PFSK-1 (cell line): ENCODE data around the gene TSFM. TPM values are rescaled to one million over a fixed set of nuclear protein-coding genes. Genes with fewer than 3 reads are reported as not detected.

Source experiments
- FOXP2 ChIP-seq: optimal IDR thresholded peaks from 2 replicates; pipeline ENCODE3; 2011; ENCODE audit warnings: borderline replicate concordance, control low read depth, inconsistent platforms; ENCODE audit not compliant: insufficient read depth; ENCODE audit errors: extremely low read length, extremely low read depth
- POLR2AphosphoS5 ChIP-seq: IDR thresholded peaks from 2 replicates; pipeline ENCODE4 v1.6.1; 2012; ENCODE audit warnings: low read depth, mild to moderate bottlenecking, control low read depth, low read length, moderate library complexity
- SIN3A ChIP-seq: IDR thresholded peaks from 2 replicates; pipeline ENCODE4 v1.6.1; 2012; ENCODE audit warnings: mild to moderate bottlenecking, low read length, moderate library complexity, borderline replicate concordance; ENCODE audit not compliant: insufficient read depth
- TAF1 ChIP-seq: IDR thresholded peaks from 2 replicates; pipeline ENCODE4 v1.6.1; 2012; ENCODE audit warnings: low read length, control low read depth, borderline replicate concordance; ENCODE audit not compliant: insufficient read depth
- polyA plus RNA-seq: library from polyadenylated mRNA; unstranded; fragments of >200 nt; gene quantifications from one replicate; pipeline ENCODE4 v1.2.1, GENCODE V29; 2012; ENCODE audit warnings: low read depth, missing spikeins; ENCODE audit not compliant: insufficient read length
- TF ChIP-seq, protein P1 (sequence below), 2 experiments: IDR thresholded peaks; 2 replicates each; pipeline versions ENCODE4 v1.6.1 to v1.8.0; 2011 to 2012; ENCODE audit warnings: low read depth in 2 of 2, low read length in 2 of 2, control low read depth in 1 of 2, inconsistent platforms in 1 of 2, mild to moderate bottlenecking in 1 of 2, moderate library complexity in 1 of 2; ENCODE audit not compliant: insufficient read depth in 1 of 2

Gene TSFM
- 29.2 TPM for polyA plus RNA-seq

DNA sequence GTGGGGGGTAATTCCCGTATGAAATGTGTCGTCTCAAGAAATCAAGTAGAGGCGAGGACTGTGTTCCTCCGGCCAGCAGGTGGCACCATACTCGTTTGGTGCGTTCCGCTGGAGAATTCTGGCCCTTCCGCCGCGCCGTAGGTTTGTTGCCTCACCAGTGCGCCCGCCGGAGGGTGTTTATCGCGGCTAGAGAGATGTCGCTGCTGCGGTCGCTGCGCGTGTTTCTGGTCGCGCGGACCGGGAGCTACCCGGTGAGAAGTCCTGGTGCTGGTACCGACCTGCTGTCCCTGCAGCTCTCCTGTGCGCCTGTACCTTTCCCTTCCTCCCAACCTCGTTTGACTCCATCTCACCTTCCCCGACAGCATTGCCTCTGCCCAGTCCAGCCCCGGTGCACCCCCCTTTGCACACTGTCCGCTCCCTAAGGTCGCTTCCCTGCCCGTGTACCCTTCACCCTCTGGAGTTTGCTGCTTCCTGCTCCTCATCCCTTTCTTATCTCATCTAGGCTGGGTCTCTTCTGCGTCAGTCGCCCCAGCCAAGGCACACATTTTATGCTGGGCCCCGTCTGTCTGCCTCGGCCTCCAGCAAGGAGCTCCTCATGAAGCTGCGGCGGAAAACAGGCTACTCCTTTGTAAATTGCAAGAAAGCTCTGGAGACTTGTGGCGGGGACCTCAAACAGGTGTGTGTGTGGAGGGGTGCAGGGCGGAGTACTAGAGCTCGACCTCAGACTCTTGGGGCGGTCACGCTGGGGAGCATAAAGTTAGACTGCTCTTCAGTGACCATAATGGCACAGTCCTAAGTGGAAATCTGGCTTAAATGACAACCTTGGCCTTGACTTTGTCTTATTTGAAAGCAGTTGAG lies at the start of gene TSFM:
Gene TSFM (plus strand): TSS at position 180 of the 858 bp plus-strand sequence. CDS start 15 bp downstream, at position 195.
- TF ChIP-seq SIN3A (peak; percentile 66; the same call in 1 of the 2 replicates), FOXP2 (peak; percentile 98), TAF1 (peak; percentile 93), POLR2AphosphoS5 (peak; percentile 96)
- TF ChIP-seq, protein P1, sequence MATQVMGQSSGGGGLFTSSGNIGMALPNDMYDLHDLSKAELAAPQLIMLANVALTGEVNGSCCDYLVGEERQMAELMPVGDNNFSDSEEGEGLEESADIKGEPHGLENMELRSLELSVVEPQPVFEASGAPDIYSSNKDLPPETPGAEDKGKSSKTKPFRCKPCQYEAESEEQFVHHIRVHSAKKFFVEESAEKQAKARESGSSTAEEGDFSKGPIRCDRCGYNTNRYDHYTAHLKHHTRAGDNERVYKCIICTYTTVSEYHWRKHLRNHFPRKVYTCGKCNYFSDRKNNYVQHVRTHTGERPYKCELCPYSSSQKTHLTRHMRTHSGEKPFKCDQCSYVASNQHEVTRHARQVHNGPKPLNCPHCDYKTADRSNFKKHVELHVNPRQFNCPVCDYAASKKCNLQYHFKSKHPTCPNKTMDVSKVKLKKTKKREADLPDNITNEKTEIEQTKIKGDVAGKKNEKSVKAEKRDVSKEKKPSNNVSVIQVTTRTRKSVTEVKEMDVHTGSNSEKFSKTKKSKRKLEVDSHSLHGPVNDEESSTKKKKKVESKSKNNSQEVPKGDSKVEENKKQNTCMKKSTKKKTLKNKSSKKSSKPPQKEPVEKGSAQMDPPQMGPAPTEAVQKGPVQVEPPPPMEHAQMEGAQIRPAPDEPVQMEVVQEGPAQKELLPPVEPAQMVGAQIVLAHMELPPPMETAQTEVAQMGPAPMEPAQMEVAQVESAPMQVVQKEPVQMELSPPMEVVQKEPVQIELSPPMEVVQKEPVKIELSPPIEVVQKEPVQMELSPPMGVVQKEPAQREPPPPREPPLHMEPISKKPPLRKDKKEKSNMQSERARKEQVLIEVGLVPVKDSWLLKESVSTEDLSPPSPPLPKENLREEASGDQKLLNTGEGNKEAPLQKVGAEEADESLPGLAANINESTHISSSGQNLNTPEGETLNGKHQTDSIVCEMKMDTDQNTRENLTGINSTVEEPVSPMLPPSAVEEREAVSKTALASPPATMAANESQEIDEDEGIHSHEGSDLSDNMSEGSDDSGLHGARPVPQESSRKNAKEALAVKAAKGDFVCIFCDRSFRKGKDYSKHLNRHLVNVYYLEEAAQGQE (IDR thresholded peaks at IDR 0.05; ENCODE audit: insufficient read depth in 1 of 2, low read depth in 2 of 2, low read length in 2 of 2): peak; percentile 58 to 68; a peak in 3 of 4 replicates

DNA sequence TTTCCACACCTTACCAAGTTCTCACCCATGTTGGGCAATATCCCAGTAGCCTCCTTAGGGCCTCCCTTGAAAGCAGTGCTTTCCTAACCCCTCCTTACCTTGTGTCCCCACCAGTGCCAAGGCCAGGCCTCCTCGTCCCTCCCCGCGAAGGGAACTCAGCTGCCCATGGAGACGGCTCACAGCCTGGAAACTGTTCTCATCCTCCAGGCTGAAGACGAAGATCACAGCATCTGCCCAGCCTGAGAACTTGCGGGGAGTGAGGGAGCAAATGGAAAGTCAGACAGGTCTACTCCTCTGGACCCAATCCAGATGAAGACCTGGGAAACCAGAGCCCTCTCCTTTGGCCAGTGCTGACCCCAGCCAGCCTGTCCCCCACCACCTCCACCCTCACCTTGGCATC lies 48.7 kb upstream of the TSFM start:
- TF ChIP-seq SIN3A: no peak
- no peak for TF ChIP-seq POLR2AphosphoS5
- TF ChIP-seq TAF1: no peak
- TF ChIP-seq, protein P1 (IDR thresholded peaks at IDR 0.05; ENCODE audit: insufficient read depth in 1 of 2, low read depth in 2 of 2, low read length in 2 of 2): no peak
- no peak for TF ChIP-seq FOXP2

DNA sequence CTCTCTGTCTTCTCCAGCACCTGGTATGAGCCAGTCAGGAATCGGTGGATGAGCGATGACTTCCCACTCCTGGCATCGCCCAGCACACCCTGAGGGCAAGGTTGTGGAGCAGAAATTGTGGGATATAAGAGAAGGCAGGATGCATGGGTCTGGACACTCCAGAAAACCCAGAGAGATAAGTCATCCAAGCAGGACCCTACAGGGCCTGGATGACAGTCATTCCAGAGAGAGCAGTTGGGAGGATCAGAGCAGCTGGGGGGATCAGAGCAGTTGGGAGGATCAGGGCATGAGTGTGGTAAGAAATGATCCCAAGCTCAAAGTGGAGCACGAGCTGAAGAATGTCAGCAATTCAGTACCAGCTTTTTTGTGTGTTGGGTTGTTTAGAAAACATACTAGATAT lies 48.0 kb upstream of the TSFM start:
- TF ChIP-seq POLR2AphosphoS5 (no peak), SIN3A (no peak), FOXP2 (no peak), TAF1 (no peak)
- TF ChIP-seq, protein P1 (IDR thresholded peaks at IDR 0.05; ENCODE audit: insufficient read depth in 1 of 2, low read depth in 2 of 2, low read length in 2 of 2): no peak

DNA sequence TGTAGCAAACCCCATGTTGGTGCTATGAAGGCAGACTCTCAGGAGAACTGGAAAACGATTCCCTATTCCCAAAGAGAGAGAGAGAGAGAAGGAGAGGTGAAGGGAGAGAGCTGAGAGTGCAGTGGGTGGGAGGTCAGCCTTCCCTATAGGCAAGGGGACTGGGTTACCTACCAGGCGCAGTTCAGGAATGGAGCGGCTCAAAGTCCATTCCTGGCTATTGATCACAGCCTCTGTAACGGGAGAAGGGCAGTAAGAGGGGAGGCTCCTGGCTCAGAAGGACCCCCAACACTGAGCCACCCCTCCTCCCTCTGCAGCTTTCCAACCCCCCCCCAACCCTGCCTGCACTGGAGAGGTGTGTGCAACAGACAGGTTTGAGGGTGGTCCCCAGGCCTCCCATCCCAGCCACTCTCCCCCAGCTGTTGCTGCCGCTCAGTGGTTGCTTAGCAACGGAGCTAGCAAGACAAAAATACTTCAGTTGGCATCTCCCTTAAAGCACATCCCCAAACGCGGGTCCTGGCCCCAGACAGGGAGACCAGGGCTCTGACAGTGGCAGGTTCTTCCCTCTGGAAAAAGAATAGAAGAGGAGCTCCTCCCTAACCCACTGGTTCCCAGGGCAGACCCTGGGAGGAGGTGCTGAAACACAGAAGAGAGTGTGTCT lies 47.3 kb upstream of the TSFM start:
- no peak for TF ChIP-seq TAF1
- no peak for TF ChIP-seq FOXP2
- TF ChIP-seq, protein P1 (IDR thresholded peaks at IDR 0.05; ENCODE audit: insufficient read depth in 1 of 2, low read depth in 2 of 2, low read length in 2 of 2): no peak
- TF ChIP-seq POLR2AphosphoS5: no peak
- TF ChIP-seq SIN3A: no peak
